ENCODE data around the gene HTR1E.

DNA sequence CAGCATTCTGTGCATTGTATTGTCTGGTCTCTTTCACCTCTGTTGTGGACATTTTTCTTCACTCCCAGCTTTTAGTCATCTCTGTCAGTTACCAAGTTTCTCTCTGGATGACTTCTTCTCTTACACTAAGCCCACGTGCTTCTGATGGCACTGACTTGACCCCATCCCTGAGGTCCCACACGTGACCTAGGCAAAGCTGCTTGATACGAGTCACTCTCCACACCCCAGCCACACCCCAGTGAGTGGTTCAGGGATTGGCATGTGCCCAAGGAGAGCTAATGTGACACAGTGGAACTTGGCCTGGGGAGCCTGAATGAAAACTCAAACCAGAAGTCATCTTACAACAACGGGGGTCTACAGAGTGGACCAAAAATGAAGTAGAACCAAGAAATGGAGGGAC lies 32.2 kb downstream of the HTR1E start:
- TF ChIP-seq, protein P1, sequence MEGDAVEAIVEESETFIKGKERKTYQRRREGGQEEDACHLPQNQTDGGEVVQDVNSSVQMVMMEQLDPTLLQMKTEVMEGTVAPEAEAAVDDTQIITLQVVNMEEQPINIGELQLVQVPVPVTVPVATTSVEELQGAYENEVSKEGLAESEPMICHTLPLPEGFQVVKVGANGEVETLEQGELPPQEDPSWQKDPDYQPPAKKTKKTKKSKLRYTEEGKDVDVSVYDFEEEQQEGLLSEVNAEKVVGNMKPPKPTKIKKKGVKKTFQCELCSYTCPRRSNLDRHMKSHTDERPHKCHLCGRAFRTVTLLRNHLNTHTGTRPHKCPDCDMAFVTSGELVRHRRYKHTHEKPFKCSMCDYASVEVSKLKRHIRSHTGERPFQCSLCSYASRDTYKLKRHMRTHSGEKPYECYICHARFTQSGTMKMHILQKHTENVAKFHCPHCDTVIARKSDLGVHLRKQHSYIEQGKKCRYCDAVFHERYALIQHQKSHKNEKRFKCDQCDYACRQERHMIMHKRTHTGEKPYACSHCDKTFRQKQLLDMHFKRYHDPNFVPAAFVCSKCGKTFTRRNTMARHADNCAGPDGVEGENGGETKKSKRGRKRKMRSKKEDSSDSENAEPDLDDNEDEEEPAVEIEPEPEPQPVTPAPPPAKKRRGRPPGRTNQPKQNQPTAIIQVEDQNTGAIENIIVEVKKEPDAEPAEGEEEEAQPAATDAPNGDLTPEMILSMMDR (IDR thresholded peaks at IDR 0.05): no peak
- no peak for TF ChIP-seq POLR2A (IDR thresholded peaks at IDR 0.05)

All from heart left ventricle (tissue), 13 donors.